Right atrium auricular region (tissue), 2 donors: ENCODE data around the gene COA3. TPM values are rescaled to one million over a fixed set of nuclear protein-coding genes. Genes with fewer than 3 reads are reported as not detected.

Experiments
- DNase-seq: peaks from one replicate; pipeline ENCODE4 v3.0.0-alpha.2; 2019; ENCODE audit warnings: low spot score
- H3K27ac ChIP-seq, 2 donors: fragments of 200-600 bp; sonication (generic); 1 replicate in 1 of 2; 2 replicates in 1 of 2; pipeline ENCODE4 v1.5.1; 2016 to 2019
- H3K27me3 ChIP-seq, 2 donors: fragments of 200-600 bp; sonication (generic); one replicate each; pipeline versions ENCODE4 v1.5.1 to v1.6.0; 2017 to 2019
- H3K36me3 ChIP-seq: fragments of 200-600 bp; sonication (generic); one replicate; pipeline ENCODE4 v1.5.1; 2016
- H3K4me1 ChIP-seq, 2 donors: fragments of 200-600 bp; sonication (generic); one replicate each; pipeline versions ENCODE4 v1.5.1 to v1.6.0; 2017 to 2019
- H3K4me3 ChIP-seq, 2 donors: fragments of 200-600 bp; sonication (generic); 1 replicate in 1 of 2; 2 replicates in 1 of 2; pipeline ENCODE4 v1.5.1; 2017 to 2019; ENCODE audit warnings: mild to moderate bottlenecking in 1 of 2, moderate library complexity in 1 of 2
- H3K9me3 ChIP-seq, 2 donors: fragments of 200-600 bp; sonication (generic); one replicate each; pipeline ENCODE4 v1.5.1; 2019
- total RNA-seq, 2 donors: library from RNA; depleted of rRNA; stranded (reverse); fragments of >200 nt; gene quantifications; one replicate each; pipeline ENCODE4 v1.1.0, GENCODE V29; 2016
- TF ChIP-seq, protein P1 (sequence below), 2 donors: fragments of 200-600 bp; sonication (generic); IDR thresholded peaks; one replicate each; pipeline ENCODE4 v1.5.1; 2019; ENCODE audit warnings: antibody characterized with exemption in 2 of 2

The COA3 gene
- total RNA-seq, 2 donors from 2014 or later, result 71.6 to 77.4 TPM

DNA sequence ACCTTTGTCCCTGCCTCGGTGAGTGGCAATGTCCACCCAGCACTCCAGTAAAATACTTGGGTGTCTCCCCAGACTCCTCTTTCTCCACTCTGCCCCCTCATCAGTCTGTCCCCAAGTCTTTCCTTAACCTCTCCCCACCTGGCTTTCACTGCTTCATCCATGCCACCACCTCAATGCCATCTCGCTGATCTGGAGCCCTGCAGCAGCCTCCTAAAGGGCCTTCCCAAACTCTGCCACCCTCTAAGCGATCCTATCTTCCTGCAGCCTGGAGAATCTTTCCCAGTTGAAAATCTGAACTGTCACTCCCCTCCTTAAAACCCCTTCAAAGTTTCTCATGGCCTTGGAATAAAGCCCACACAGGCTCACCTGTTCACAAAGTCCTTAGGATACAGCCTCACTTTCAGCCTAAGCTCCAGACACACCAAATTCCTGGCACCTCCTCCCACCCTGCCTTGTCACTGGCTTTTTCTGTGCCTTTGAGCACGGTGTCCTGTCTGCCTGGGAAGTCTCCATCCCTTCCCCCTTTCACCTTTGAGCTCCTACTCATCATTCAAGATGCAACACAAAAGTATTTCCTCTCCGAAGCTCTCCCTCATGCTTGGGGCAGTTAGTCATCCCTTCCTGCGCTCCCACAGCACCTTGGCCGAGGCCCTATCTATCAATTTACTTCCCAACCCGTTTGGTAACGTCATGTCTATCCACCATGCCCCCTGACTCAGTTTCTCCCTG is 15.3 kb downstream of the COA3 start:
- peaks cover 17 to 20% of the 10 kb centered on the region in 2 donors for H3K27me3 ChIP-seq

DNA sequence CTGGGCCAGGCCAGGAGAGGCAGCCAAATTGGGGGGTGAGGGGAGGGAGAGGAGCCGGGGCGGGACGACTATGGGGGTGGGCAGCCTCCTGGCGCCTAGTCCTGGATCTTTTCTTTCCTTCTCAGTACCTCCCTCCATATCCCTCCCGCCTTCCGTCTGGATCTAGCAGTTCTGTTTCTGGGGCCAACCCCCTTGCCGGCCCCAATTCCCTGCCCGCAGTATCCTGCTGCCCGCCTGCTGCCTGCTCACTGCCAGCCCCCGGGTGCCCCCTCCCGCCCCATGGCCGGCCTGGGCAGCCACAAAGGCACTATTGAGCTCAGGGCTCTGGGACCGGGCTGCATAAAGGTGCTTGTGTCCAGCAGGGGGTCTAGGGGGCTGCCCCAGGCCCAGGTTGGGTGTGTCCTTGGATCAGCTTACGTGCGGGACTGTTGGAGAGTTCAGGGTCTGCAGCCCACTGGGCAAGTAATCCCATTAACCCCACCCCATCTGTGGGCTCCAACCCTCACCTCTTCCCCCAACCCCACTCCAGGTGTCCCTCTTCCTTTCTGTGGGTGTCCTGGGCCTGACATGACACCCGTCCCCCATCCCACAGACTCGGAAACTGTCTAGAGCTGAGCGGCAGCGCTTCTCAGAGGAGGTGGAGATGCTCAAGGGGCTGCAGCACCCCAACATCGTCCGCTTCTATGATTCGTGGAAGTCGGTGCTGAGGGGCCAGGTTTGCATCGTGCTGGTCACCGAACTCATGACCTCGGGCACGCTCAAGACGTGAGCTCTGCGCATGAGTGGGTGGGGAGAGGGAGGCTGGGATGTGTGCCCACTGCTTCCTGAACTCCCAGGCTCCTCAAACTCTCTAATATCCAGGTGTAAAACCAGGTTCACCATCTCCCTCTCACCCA is 16.1 kb downstream of the COA3 start:
- TF ChIP-seq, protein P1, sequence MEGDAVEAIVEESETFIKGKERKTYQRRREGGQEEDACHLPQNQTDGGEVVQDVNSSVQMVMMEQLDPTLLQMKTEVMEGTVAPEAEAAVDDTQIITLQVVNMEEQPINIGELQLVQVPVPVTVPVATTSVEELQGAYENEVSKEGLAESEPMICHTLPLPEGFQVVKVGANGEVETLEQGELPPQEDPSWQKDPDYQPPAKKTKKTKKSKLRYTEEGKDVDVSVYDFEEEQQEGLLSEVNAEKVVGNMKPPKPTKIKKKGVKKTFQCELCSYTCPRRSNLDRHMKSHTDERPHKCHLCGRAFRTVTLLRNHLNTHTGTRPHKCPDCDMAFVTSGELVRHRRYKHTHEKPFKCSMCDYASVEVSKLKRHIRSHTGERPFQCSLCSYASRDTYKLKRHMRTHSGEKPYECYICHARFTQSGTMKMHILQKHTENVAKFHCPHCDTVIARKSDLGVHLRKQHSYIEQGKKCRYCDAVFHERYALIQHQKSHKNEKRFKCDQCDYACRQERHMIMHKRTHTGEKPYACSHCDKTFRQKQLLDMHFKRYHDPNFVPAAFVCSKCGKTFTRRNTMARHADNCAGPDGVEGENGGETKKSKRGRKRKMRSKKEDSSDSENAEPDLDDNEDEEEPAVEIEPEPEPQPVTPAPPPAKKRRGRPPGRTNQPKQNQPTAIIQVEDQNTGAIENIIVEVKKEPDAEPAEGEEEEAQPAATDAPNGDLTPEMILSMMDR (IDR thresholded peaks at IDR 0.05), result no peak
- H3K27ac ChIP-seq, result no peak overlapping the region
- DNase-seq, result no peak
- H3K4me1 ChIP-seq, result peaks cover 0 to 18% of the 10 kb centered on the region in 2 donors
- no peak overlapping the region for H3K4me3 ChIP-seq
- peaks cover 21% of the 10 kb centered on the region for H3K36me3 ChIP-seq
- peaks cover 17 to 20% of the 10 kb centered on the region in 2 donors for H3K27me3 ChIP-seq
- no peaks in the 10 kb centered on the region for H3K9me3 ChIP-seq

More for the DNA sequence above, 15.3 kb downstream of the COA3 start:
- Histone ChIP-seq H3K4me1 (peaks cover 0 to 18% of the 10 kb centered on the region in 2 donors), H3K4me3 (no peak overlapping the region), H3K27ac (no peak overlapping the region), H3K9me3 (no peaks in the 10 kb centered on the region), H3K36me3 (peaks cover 15% of the 10 kb centered on the region)
- no peak for DNase-seq
- TF ChIP-seq, protein P1 (IDR thresholded peaks at IDR 0.05), result no peak

DNA sequence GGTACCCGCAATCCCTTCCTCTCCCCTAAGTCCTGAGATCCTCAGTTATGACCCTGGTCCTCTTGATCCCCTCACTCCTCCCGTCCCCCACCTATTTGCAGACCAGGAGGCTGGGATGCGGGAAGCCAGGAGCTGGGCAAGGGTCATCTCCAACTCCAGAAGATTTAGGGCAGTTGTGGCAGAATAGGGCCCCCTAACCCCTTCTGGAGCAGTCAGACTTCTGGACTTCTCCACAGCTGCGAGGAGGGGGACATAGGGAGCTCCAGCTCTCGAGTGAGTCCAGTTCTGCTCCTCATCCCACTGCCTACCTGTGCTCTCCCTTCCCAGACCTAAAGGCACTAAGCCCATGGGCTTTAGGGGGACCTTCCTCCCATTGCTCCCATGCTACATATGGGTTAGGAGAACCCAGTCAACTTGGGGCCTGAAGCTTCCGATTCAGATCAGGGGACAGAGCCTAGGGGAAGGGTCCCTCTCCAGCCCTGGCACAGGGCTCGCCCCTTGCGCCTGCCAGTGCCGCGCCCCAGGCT is 16.8 kb downstream of the COA3 start:
- Histone ChIP-seq H3K27me3 (peaks cover 17 to 20% of the 10 kb centered on the region in 2 donors), H3K27ac (no peak overlapping the region), H3K4me3 (no peak overlapping the region), H3K9me3 (no peaks in the 10 kb centered on the region), H3K4me1 (peaks cover 0 to 18% of the 10 kb centered on the region in 2 donors), H3K36me3 (peaks cover 28% of the 10 kb centered on the region)
- TF ChIP-seq, protein P1 (IDR thresholded peaks at IDR 0.05), result no peak
- DNase-seq, result no peak

DNA sequence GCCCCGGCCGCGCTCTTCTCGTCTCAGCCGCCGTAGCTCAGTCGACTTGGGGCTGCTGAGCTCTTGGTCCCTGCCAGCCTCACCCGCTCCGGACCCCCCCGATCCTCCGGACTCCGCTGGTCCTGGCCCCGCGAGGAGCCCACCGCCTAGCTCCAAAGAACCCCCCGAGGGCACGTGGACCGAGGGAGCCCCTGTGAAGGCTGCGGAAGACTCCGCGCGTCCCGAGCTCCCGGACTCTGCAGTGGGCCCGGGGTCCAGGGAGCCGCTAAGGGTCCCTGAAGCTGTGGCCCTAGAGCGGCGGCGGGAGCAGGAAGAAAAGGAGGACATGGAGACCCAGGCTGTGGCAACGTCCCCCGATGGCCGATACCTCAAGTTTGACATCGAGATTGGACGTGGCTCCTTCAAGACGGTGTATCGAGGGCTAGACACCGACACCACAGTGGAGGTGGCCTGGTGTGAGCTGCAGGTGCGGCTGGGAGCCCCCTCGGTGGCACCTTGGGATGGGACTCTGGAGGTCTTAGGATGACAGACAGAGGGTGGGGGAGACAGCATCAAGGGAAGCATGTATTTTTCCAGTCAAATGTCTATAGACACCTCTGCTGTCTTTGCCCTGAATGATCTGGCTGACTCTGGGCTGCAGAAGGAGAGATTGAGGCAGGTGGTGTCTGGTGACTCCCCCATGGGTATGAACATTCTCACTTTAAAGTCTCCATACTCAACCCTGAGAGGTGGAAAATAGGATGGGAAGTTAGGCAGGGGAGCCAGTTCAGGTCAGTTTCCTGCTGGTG is 17.5 kb downstream of the COA3 start:
- TF ChIP-seq, protein P1 (IDR thresholded peaks at IDR 0.05), result no peak
- H3K4me3 ChIP-seq, result peak overlapping the region; percentile 23 to 48
- peaks cover 0 to 18% of the 10 kb centered on the region in 2 donors for H3K4me1 ChIP-seq
- H3K36me3 ChIP-seq, result peaks cover 34% of the 10 kb centered on the region
- H3K27ac ChIP-seq, result no peak overlapping the region
- H3K27me3 ChIP-seq, result peaks cover 17 to 20% of the 10 kb centered on the region in 2 donors
- no peaks in the 10 kb centered on the region for H3K9me3 ChIP-seq
- DNase-seq, result no peak
